Measurements from ENCODE around the gene PRKAR1B.
"Not testable (repeated sequence)": the region's sequence is repeated elsewhere in the genome, so short reads cannot be mapped to it uniquely, and the experiment has no call there.

The PRKAR1B gene

DNA sequence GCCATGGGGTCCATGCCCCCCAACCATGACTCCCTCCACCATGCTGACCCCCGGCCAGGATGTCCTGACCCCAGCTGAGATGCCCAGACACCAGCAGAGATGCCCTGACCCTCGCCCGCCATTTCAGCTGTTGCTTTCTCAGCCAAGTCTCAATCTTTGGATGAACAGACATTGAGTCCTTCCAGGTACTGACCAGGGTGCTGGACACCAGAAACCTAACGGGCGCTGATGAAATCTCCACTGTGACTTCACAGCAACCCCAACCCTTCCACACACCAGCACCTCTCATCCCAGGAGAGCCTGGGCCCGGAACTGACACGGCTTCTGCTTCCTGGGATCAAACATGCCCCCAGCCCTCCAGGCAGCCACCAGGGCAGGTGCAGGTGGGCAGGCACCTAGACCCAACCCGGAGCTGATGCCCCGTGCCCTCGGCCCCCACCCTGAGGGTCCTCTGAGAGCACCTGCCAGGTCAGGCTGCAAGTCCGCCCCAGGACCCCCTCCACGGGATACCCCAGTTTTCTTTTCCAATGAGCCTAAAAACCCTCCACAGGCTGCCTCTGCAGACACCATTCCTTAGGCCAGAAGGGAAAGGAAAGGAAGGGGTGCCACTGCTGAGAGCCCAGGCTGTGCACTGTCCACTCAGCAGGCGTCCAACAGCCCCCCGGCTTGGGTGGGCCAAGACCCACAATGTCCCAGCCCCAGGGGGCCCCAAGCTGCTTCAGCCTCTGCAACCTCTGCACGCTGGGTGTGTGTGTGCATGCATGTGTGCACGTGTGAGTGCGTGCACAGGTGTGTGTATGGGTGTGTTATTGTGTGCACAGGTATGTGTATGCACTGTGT lies 164.1 kb downstream of the PRKAR1B start:
- DNase-seq (ENCODE audit: low read depth in 1 of 2, low spot score in 1 of 2) = no peak

DNA sequence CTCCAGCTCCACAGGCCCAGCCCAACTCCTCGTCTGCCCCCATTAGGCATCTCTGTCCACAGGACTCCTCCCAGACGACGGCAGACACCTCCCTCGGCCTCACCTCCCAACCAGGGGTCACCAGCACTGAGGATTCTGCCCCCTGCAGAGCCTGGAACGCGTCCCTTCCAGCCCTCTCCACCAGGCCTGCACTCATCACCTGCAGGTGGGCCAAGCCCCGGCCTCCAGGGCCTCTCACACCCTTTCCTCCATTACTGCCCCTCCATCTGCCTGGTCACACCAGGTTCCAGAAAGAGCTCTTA lies 164.8 kb downstream of the PRKAR1B start:
- DNase-seq (ENCODE audit: low read depth in 1 of 2, low spot score in 1 of 2) = no peak

- DNase-seq (ENCODE audit: low read depth in 1 of 2, low spot score in 1 of 2) = no peak
These were observed 165.3 kb downstream of the PRKAR1B start for GRCh38 chr7:561631-562373.

GRCh38 chr7:560966-561630 lies 166.0 kb downstream of the PRKAR1B start:
- no peak for DNase-seq (ENCODE audit: low read depth in 1 of 2, low spot score in 1 of 2)

- DNase-seq (ENCODE audit: low read depth in 1 of 2, low spot score in 1 of 2) = no peak
These were observed 167.7 kb downstream of the PRKAR1B start for GRCh38 chr7:559396-559705.

- no peak for DNase-seq (ENCODE audit: low read depth in 1 of 2, low spot score in 1 of 2)
These were observed 169.6 kb downstream of the PRKAR1B start for GRCh38 chr7:557558-557881.

DNA sequence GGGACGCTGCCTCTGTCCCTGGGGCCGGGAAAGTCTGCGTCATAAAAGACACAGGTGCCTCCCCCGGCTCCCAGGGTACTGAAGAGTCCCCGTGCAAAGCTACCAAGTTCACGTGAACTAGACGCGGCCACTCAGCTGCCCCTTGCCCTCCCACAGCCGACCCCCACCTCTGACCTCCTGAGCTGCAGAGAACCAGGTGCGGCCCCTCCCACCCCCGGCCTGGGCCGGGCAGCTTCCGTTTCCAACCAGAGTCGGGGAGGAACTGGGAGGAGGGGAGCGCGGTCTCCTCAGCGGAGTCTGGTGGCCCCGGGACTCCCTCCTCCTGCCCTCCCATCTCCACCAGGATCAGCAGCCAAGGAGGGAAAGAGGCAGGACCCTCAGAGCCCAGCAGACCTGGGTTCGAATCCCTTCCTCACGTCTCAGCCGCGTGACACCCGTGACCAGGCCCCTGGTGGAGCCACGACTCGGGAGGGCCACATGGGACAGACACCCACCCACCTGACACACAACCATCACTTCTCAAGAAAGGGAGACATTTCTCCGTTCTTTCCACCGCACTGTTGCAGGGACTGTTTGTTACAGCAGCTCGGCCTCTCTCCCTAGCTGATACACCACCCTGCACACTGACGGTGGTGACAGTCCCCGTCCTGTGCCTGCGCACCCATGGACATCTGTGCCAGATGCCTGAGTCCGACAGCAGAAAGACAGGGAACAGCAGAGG lies 170.1 kb downstream of the PRKAR1B start:
- DNase-seq (ENCODE audit: low read depth in 1 of 2, low spot score in 1 of 2) = no peak

DNA sequence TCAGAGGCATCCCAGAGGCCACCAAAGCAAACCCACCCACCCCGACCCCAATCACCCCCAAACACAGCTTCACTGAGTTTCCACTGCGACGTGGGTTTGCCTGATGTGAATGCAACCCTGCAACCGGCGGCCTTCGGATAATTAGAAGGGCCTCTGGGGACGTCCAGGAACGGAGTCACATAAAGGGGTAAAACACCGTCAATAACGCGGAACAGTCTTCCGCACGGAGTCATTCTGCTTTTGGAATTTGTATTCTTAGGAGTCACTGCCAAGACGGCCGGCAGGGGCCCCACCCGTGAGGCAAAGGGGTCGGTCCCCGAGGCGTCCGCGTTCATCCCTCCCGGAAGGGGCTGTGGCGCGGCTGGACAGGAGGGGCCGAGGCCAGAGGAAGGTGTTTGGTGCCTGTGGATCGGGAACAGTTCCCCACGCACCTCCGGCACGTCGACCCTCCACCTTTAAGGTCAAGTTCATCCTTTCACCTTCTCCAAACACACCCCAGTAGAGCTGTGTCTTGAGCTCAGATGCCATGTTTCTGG lies 170.7 kb downstream of the PRKAR1B start:
- no peak for DNase-seq (ENCODE audit: low read depth in 1 of 2, low spot score in 1 of 2)

DNA sequence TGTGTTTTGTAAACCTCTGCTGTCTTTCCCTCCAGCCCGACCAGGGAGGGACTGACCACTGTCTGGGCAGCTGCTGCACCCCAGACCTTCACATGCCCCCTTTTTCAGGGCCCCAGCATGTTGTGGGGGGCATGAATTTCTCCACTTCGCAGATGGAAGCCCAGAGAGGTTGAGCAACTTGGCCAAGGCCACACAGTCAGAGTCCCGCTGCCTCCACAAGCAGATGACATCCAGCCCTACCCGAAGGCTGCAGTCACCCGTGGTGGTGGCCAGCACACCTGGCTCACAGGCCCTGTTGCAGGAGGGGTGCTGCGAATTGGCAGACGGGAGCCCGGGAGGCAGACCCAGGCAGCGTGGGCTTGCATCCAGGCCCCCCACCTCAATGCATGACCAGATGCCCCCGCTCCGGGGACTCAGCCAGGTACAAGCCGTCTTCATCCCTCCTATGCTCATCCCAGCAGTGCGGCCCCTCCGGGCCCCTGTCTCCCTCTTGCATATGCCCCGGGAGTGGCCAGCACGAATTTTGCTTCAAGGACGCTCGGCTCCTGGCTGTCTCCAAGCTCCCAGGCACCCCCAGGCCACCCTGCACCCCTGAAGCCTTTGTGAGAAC lies 171.4 kb downstream of the PRKAR1B start:
- DNase-seq (ENCODE audit: low read depth in 1 of 2, low spot score in 1 of 2) = no peak

- DNase-seq (ENCODE audit: low read depth in 1 of 2, low spot score in 1 of 2) = no peak
These were observed 173.4 kb downstream of the PRKAR1B start for GRCh38 chr7:553636-554111.

GRCh38 chr7:552868-553635 lies 174.0 kb downstream of the PRKAR1B start:
- no peak for DNase-seq (ENCODE audit: low read depth in 1 of 2, low spot score in 1 of 2)

DNA sequence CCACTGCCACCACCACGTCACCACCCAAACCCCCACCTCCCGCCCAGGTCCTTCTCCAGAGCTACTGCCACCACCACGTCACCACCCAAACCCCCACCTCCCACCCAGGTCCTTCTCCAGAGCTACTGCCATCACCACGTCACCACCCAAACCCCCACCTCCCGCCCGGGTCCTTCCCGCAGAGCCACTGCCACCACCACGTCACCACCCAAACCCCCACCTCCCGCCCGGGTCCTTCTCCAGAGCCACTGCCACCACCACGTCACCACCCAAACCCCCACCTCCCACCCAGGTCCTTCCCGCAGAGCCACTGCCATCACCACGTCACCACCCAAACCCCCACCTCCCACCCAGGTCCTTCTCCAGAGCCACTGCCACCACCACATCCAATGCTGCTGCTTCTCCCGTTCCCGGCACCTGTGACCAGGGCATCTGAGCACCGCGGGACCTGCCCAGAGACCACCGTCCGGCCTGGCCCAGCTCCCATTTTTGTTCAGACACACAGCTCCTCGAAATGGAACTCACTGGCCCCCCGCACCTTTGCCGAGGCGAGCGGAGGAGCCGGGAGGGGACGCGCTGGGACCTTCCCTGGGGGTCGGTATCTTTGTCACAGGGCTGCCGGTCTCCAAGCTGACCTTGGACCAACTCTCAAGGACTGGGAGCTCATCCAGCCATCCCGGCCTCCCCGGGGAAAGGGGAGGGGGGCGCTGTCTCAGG lies 174.8 kb downstream of the PRKAR1B start:
- not testable (repeated sequence) for DNase-seq (ENCODE audit: low read depth in 1 of 2, low spot score in 1 of 2)

GRCh38 chr7:551615-551970 lies 175.5 kb downstream of the PRKAR1B start:
- not testable (repeated sequence) for DNase-seq (ENCODE audit: low read depth in 1 of 2, low spot score in 1 of 2)

DNA sequence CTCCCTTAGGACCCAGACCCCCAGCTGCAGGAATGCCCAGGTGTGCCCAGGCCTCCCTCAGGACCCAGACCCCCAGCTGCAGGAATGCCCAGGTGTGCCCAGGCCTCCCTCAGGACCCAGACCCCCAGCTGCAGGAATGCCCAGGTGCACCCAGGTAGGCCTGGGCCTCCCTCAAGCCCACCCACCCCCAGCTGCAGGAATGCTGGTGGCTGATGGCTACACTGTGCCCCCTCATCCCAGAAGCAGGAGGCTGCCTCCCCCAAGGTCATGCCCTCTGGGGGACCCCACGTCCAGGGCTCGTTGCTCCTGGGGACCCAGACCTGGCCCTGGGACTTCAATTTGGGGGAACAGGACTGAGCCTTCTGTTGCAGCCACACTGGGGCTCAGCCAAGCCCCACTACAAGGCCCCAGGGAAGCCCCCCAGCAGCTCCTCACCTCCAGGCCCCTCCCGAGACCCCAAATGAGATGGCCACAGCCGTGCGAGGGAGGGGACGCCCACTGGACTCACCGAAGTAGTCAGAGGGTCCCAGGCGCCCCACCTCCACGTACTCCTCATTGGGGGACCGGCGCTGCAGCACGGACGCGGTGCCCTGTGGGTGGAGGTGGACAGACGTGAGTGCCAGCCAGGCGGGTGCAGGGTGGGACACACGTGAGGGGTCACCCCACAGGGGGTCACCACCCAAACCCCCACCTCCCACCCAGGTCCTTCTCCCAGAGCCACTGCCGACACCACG lies 176.0 kb downstream of the PRKAR1B start:
- DNase-seq (ENCODE audit: low read depth in 1 of 2, low spot score in 1 of 2) = no peak

GRCh38 chr7:549891-550625 lies 177.0 kb downstream of the PRKAR1B start:
- no peak for DNase-seq (ENCODE audit: low read depth in 1 of 2, low spot score in 1 of 2)

GRCh38 chr7:549066-549890 lies 177.8 kb downstream of the PRKAR1B start:
- DNase-seq (ENCODE audit: low read depth in 1 of 2, low spot score in 1 of 2) = no peak

- DNase-seq (ENCODE audit: low read depth in 1 of 2, low spot score in 1 of 2) = no peak
These were observed 178.7 kb downstream of the PRKAR1B start for GRCh38 chr7:548401-548800.

Measured in activated T-helper 1 cell treated with anti-CD3 and anti-CD28 coated beads, Interleukin-2, amount 50 U/mL, for 16 hours (primary cell).